Cardiac fibroblast (primary cell): ENCODE results near the gene JOSD1.

Experiments used
- DNase-seq, 2 donors: peaks; one replicate each; pipeline versions ENCODE4 v3.0.0 to v3.0.0-alpha.2; 2010; ENCODE audit warnings: low read depth in 2 of 2
- H3K4me3 ChIP-seq, 2 donors: replicated peaks in 1 of 2; 1 replicate in 1 of 2; 2 replicates in 1 of 2; pipeline ENCODE4 v1.5.1; 2011; ENCODE audit warnings: low read depth in 2 of 2, low read length in 2 of 2, mild to moderate bottlenecking in 2 of 2, moderate library complexity in 1 of 2
- CTCF ChIP-seq: IDR thresholded peaks from one replicate; pipeline ENCODE4 v1.5.1; 2011; ENCODE audit warnings: low read depth, mild to moderate bottlenecking, low read length, inconsistent platforms

JOSD1 gene

GRCh38 chr22:38715176-38715764 is 14.5 kb upstream of the JOSD1 start:
- no peak for DNase-seq
- H3K4me3 ChIP-seq, result no peak overlapping the region
- TF ChIP-seq CTCF, result no peak

- H3K4me3 ChIP-seq, result no peak overlapping the region
- TF ChIP-seq CTCF, result no peak
- no peak for DNase-seq
These were observed 13.2 kb upstream of the JOSD1 start for GRCh38 chr22:38713921-38714320.

- no peak overlapping the region for H3K4me3 ChIP-seq
- TF ChIP-seq CTCF, result no peak
- DNase-seq, result no peak
These were observed 11.9 kb upstream of the JOSD1 start for GRCh38 chr22:38712486-38713207.

GRCh38 chr22:38710866-38711265 is 10.1 kb upstream of the JOSD1 start:
- no peak for TF ChIP-seq CTCF
- no peak for DNase-seq
- H3K4me3 ChIP-seq, result no peak overlapping the region

GRCh38 chr22:38710351-38710750 is 9.6 kb upstream of the JOSD1 start:
- no peak for DNase-seq

GRCh38 chr22:38709306-38709705 is 8.6 kb upstream of the JOSD1 start:
- TF ChIP-seq CTCF, result no peak
- no peak for DNase-seq
- H3K4me3 ChIP-seq, result no peak overlapping the region

More at GRCh38 chr22:38710351-38710750, 9.6 kb upstream of the JOSD1 start:
- H3K4me3 ChIP-seq, result no peak overlapping the region
- TF ChIP-seq CTCF, result no peak

- no peak overlapping the region for H3K4me3 ChIP-seq
- TF ChIP-seq CTCF, result no peak
- DNase-seq, result no peak
These were observed 7.2 kb upstream of the JOSD1 start for GRCh38 chr22:38707984-38708383.
